HG03097 (cell line): ENCODE results near the gene FERD3L.

Source experiments
- ATAC-seq: cut with Tn5 transposase; IDR thresholded peaks from one replicate; pipeline ENCODE4 v1.9.1; 2021; ENCODE audit not compliant: unreplicated experiment, low FRiP score

Gene FERD3L

DNA sequence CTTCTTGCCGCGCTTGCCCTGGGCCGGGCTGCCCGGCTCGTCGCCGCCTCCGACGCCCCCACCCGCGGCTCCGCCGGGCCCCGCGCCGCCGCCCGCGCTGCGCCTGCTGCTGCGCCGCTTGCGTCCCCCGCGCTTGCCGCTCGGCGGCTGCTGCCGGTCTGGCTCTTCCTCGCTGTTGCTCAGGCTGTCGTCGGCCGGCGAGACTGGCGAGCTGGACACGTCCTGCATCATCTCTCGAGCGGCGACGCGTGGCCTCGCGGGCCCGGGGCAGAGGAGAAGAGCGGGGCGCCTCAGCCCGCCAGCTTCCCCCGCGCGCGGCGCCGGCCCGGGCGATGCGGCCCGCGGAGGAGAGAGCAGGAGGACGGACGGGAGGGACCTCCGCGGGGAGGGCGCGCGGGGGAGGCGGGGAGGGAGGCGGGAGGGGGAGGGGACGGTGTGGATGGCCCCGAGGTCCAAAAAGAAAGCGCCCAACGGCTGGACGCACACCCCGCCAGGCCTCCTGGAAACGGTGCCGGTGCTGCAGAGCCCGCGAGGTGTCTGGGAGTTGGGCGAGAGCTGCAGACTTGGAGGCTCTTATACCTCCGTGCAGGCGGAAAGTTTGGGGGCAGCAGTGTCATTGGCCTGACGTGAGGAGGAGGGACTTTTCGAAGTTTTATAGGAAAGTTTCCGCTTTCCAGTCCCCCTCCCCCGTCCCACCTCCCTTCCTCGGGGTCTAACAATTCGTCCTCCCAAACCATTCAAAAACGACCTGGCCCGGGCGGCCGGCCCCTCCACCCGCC is 27.9 kb downstream of the FERD3L start, which contains the start of gene TWIST1:
Gene TWIST1 (minus strand): TSS at position 546 of the 779 bp plus-strand sequence. CDS start 315 bp downstream, at position 231.
- ATAC-seq, result no peak

DNA sequence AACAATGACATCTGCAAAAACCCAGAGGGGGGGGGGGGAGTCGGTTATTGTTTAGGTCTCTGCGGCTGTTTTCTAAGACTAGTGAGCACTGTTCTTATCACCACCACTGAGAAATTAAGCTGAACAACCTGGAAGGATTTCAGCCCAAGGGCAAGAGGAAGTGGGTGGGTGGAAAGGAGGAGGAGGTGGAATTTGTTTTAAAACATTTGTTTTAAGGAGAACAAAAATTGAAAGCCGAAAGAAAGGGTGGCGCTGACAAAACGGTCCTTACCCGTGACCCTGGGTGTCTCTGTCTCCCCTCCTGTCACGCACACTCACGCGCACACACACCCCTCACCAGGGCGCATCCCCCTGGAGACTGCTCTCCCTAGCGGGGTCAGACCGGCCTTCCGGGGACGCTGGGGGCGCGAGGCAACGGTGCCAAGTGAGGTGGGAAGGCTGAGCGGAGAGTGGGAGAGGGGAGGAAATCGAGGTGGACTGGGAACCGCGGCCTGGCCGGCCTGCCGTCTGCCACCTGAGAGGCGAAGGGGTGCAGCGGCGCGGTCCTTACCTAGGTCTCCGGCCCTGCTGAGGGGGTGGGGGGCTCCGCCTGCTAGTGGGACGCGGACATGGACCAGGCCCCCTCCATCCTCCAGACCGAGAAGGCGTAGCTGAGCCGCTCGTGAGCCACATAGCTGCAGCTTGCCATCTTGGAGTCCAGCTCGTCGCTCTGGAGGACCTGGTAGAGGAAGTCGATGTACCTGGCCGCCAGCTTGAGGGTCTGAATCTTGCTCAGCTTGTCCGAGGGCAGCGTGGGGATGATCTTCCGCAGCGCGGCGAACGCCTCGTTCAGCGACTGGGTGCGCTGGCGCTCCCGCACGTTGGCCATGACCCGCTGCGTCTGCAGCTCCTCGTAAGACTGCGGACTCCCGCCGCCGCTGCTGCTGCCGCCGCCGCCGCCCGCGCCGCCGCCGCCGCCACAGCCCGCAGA is 28.8 kb downstream of the FERD3L start:
- no peak for ATAC-seq

DNA sequence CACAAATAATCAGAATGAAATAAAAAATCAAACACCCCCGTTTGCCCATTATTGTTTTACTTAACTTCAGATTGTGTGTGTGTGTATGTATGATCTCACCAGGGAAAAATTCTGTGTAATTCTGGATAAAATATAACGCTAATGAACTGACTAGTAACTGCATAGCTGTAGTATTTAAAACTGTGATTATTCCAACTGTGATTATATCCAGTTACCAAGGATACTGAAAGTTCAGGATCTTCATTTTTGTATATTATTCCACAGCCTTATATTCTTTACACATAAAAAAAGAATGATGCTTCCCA is 30.7 kb downstream of the FERD3L start:
- no peak for ATAC-seq

DNA sequence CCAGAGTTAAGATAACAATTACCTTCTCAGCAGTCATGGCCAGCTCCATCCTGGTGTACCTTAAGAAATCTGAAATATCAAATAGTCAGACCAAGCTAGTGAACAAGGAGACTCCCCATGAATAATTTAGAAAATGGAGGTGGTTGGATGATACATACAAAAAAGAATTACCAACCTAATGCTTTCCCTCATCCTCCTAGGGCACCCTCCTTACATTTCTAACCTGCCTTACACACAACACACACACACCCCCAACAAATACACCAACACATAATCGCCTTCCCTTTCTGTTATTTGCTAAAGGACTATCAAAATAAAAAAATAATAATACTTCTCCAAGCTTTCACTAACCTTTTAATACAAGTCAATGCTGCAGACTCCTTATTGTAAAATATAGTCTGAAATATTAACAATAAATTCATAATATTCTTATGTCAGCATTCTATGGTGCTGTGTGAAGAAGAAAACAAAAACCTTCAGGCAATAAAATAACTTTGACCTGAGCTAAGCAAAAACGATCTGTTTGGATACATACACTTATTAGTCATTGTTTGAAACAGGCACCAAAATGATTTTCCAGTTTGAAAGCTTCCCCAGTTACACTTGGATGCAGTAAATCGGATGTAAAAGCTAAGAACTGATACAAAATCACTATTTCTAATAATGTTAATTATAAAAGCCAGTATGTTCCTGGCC is 31.2 kb downstream of the FERD3L start:
- no peak for ATAC-seq

DNA sequence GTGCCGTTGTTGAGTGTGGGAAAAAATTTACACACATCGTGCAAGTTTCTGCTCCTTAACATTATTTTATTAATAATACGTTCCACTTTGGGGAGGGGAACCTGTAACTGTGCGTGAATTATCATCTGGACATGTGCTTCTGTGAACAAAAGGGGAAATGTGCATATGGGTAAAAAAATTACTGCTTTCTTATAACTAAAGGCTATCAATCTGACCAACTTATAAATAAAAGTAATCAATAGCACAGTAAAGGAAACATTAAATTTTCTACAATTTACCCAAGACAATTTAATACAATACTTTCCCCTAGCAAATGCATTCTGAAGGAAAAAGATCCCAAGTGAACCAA is 32.2 kb downstream of the FERD3L start:
- ATAC-seq, result no peak

DNA sequence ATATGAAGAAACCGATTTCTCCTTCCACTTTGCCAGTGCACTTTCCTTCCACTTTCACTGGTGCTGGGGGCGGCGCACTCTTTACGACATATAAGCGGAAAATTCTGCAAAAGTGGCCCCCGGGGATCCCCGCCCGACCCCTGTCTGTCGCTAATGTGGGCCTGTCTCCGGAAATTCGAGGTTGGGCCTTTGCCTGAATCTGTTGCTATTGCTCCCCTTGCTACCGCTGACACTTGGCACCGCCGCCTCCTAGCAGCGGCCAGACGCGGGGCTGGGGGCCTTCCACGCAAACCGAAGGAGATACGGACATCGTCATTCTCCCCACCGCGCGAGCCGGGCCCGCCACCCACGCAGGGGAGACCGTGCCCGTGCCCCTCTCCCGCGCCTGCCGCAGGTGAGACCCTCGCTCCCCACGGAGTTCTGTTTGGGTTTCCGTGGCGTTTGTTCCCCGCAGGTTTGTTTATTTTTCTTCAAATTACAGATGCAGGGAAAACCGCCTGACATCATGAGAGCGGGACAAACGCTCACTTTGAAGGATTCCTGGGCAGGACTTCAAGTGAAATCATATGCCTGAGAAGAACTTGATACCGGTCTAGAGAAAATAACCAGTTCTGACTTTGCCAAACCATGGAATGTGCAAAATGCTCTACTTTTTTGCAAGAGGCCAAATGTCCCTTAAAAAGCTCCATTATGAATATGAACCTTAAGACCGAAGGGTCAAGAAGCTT is 32.8 kb downstream of the FERD3L start:
- no peak for ATAC-seq

DNA sequence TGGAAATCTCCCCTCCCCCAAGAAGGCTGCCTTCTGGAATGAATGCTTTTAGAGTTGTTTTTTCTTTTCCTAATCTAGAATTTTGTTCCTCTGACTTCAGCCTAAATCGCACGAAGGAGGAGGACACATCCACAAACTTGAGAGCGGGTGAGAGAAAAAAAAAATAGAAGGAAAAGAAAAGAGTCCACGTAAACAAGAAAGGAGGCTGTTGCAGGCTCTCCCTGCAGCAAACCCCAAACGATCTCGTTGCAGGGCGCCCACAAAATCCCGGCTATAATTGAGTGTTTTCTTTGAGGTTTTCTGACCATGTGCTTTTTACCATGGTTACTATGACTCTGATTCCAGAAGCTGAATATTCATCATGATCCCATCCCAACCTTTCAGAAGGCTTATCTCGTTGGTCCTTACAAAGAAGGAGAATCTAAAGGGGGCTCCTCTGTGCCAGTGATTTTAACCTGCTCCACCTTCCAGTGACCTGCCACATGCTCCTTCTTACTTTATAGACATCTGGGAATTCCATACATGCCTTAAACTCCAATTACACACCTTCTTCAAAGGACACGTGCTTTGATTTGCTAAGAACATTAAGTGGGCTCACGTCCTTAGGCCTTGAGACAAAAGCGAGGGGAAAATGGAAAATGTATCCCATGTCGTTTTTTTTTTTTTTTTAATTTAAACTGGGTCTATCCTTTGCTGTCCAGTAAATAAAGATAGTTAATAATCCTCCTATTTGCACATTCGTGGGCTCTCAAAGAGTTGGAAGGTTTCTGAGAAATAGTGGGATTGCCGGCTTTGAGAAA is 33.5 kb downstream of the FERD3L start:
- no peak for ATAC-seq

DNA sequence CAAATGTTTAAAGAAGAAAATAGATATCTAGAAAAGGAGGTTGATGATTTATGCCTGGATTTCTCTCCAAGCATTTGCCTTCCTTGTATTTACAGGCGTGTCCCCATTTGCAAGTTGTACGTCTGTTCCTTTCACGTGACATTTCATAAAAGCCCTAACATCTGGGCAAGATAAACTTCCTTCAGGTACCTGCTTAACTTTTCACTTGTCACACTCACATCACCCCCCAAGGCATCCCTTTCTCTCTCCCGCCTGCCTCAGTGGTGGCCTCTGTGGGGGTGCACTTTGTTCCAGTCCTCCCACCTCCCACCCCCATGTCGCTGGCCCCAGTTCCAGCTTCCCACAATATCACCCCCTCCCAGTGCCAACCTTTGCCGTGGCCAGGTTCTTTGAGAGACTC is 34.4 kb downstream of the FERD3L start:
- no peak for ATAC-seq

DNA sequence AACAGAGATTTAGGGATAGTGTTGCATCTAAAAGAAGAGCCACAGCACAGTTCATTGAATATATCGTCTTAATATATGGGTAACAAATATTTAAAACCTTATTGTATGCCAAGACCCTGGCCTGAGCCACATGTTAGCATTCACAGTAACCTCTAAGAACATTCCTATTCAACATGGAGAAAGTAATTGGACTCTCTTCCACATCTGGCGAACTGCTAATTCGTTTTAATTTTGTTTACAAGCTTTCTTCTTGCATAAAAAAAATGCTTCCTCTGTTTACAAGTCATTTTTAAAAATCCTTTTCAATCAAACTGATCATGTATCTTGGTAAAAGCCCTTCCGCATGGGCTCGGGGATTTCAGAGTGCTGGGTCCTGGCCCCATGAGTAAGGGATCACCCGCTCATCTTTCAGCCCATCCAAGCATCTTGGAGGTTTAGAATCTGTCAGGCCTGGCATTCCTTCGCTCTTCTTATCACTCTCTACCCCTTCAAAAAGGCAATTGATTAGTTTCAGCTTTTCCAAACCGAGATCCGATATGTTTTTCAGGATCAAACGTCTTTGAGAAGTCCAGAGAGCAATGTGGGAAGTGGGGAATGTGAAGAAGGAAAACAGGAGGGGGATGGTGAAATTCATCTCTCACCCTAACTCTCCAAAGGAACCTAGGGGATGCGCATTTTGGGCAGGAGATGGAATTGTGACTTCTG is 35.0 kb downstream of the FERD3L start:
- ATAC-seq, result no peak

DNA sequence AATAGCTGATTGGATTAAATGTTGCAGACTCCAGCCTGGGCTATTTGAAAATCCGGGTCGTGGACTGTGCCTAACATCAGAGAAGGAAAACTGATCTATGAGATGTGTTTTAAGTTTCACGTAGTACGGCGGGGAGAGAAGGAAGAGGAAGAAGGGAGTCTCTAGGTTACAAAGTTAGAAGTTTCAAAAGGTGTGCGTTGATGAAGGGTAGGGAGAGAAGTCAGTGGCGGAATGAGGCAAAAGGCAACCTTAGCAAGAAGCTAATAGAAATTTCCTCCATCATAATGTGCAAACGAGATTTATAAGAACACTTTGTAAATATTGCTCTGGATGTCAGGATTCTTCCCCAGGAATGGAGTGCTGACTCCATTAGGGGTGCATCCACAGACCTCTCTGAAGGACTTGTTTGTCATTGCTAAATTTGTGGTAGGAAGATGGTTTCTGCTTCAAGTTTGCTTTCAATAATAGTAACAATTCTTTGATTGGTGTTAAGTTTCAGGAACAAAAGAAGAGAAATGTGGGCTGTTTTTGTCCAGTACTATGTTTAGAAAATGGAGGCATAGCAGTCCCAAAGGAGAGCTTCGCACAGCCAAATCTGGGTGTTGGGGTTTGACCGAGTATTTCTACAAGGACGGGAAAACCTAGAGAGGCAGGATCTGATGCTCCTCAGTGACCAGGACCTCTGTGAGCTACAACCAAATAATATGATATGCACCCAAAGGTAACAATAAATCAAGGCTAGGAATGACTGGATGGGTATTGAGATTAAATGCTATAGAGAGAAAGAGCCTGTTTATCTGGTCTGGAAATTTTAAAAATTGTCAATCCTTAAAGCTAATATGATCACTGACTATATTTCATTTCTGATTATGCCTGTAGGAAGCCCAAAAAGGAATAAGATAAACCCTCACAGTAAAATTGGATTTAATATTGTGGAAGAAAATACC is 35.9 kb downstream of the FERD3L start:
- ATAC-seq, result no peak

DNA sequence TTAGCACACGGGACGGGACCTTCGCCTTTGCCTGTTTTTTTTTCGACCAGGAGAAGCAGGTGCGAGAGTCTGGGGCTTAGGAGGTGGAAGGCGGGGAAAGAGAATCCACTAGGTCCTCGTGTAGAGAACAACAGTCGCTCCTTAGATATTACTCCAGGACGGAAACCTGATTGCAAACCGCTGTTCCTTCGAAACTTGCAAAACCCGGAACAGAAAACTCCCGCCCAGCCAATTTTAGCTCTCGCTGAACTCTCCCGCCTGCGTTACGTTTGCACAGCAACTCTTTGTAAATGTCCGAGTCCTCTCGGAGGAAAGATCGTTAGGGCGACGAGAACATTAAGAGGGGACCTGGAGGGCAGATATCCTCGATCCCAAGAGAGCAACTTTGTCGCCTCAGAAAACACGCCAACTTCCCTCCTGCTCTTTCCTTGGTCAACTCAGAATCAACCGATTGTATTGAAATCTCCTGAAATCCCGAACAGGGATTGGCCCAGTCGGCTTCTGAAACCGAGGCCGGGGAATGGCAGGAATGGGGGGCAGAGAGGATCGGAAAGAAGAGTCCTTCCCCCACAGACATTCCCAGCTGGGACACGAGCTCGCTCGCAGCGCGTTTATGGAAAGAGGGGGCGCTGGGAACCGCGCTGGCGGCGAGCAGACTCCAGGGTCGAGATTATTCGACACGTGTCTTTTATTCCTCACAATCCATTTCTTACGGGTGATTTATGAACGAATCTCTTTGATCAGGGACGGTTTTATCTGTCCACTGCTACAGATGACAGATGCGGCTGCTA is 37.7 kb downstream of the FERD3L start:
- ATAC-seq, result no peak

DNA sequence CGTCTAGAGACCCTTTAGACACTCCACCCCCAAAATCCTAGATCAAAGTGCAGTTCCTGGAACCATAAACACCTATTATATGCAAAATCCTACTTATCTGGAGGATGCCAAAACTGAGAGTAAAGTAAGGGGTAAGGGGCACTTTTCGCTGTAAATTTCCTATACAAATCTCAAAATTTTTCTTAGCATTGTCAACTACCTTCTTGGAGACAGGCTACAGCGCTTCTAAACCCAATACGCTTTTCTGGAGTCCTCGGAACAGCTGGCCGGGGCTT is 38.2 kb downstream of the FERD3L start:
- no peak for ATAC-seq

DNA sequence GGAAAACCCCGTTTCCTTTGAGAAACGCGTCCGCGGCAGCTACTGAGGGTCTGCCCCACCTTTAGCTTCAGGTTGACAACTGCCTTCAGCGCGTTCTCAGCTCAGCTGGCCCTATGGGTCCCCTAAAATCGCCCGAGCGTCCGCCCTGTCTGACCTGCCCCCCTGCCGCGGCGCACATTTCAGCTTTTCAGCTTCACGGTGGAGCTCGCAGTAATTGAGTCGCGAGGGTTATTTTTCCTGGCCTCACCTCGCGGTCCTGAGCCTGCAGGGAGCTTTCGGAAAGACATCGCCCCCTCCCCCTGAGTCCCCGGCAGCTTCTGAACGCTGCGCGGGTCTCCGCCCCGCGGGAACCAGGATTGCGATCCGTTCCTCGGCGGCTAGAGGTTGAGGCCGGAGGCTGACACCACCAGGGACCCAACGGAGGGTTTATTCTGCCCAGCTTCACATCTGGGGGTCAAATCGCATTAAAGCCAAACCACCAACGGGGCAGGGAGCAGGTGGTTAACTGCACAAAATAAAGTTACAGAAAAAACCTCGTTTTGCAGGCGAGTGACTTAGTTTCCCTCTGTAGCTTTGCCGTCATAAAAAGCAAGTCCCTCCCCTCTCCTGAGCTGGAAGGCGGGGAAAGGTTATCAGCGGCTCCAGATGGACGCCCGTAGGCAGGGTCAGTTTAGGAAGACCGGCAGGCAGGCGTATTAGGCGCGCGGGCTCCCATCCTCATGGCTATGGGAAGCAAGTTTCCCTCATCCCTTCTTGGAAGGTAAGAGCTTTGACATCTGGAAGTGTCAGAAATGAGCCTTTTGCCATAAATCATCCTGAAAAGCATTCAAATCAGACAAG is 38.8 kb downstream of the FERD3L start:
- no peak for ATAC-seq

DNA sequence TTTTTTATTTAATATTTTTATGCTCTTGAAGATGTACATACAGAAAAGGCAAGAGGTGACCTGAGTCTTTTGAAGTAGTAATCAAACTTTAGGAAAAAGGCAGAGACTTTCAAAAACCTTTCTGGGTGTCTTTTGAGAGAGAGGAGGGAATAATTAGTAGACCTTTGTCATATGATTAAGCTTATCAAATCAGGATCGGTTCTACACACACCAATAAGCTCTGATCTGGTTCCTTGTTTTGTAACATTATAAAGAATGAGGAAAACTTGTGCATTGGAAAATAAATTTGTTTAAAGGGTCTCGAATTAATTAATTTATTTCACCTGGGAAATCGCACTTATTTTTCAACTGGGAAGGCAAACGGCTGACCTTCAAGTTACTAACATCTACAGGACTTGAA is 39.7 kb downstream of the FERD3L start:
- ATAC-seq, result no peak

DNA sequence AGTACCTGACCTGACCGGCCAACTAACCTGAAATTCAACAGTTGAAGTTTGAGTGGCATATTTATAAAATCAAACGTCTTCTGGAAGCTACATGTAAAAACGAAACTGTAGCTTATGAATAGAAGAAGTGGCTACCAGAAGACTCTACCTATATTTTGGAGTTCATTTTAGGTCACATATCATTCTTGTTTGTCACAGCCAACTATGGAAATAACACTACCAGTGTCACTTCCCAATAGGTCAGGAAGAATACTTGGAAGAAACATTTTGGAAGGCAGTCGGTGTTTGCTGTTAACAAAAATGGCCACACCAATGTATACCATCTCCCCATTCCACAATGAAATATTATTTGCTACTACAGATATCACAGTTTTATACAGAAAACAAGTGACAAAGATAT is 40.4 kb downstream of the FERD3L start:
- no peak for ATAC-seq

DNA sequence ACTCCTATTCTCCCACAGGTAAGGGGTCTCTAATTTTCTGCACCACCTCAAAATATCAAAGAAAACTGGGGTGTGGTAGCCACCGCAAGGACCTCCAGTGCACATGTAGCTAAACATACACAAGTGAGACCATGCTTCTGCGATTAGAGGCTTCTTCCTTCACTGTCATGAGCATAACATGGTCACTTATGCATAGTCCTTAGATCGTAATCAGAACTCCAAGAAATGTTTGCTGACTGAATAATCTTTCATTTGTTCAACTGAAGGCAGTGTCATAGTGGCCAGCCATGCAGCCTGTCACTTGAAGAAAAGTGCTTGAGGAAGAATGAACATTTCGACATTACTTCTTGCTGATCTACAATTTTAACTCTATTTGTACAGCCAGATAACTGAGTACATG is 42.3 kb downstream of the FERD3L start:
- ATAC-seq, result no peak

DNA sequence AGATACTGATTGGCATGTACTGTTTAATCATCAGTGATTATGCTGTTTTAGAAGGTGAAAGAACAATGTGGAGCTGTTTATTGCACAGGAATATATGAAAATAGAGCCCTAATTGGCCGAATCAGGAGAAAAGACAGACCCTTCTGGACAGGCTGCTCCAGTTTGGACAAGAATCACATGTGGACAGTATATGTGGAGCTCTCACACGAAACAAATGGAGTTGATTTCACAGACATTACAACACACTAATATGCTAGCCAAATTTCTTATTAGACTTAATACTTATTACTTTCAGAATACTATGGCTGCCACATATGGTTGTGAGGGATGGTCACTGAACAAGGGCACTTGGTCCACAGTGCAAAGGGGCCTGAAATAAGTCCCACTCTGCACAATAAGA is 43.3 kb downstream of the FERD3L start:
- no peak for ATAC-seq
